H1 (cell line): ENCODE results near the gene PLS3. TPM values are rescaled to one million over a fixed set of nuclear protein-coding genes. Genes with fewer than 3 reads are reported as not detected.

ENCODE experiments used
- CTCF ChIA-PET: fragments of 300-600 bp; sonication (Branson Sonifier 250); formaldehyde crosslinking; loops from one replicate; lab custom pipeline; 2021; ENCODE audit not compliant: partially characterized antibody; lab: Charles Lee
- POLR2A ChIA-PET: fragments of 300-600 bp; sonication (Branson Sonifier 250); formaldehyde crosslinking; loops from one replicate; lab custom pipeline; 2021; ENCODE audit warnings: inconsistent platforms; ENCODE audit not compliant: partially characterized antibody; lab: Charles Lee
- DNase-seq, 2 experiments: peaks; one replicate each; pipeline versions ENCODE4 v3.0.0 to v3.0.0-alpha.2; 2010 to 2022; ENCODE audit warnings: low spot score in 2 of 2, low read depth in 1 of 2, mixed read lengths in 1 of 2
- FAIRE-seq: peaks from 2 replicates; lab custom pipeline; 2011; peaks lifted over from hg19 to GRCh38; lab: Jason Lieb, UNC
- H2AFZ ChIP-seq: 2 replicates; pipeline ENCODE4 v1.8.1; 2012; ENCODE audit warnings: low read length, inconsistent platforms
- H2AK5ac ChIP-seq: 2 replicates; pipeline ENCODE4 v1.6.1; 2013; ENCODE audit warnings: low read depth, low read length
- H2BK120ac ChIP-seq: replicated peaks from 2 replicates; pipeline ENCODE3; 2013; ENCODE audit warnings: low read depth, low read length, inconsistent platforms
- H2BK12ac ChIP-seq: 2 replicates; pipeline ENCODE4 v1.6.1; 2013; ENCODE audit warnings: low read depth, low read length
- H2BK15ac ChIP-seq: 2 replicates; pipeline ENCODE4 v1.6.1; 2013; ENCODE audit warnings: low read length
- H2BK20ac ChIP-seq: 2 replicates; pipeline ENCODE4 v1.6.1; 2013; ENCODE audit warnings: low read length
- H2BK5ac ChIP-seq: 2 replicates; pipeline ENCODE4 v1.6.1; 2013; ENCODE audit warnings: low read depth, low read length
- H3K14ac ChIP-seq: 2 replicates; pipeline ENCODE4 v1.6.1; 2013; ENCODE audit warnings: inconsistent platforms; ENCODE audit not compliant: insufficient read length
- H3K18ac ChIP-seq: 2 replicates; pipeline ENCODE4 v1.6.1; 2013; ENCODE audit warnings: low read length; ENCODE audit errors: extremely low read depth
- H3K23ac ChIP-seq: 2 replicates; pipeline ENCODE4 v1.6.1; 2013; ENCODE audit warnings: inconsistent platforms; ENCODE audit not compliant: insufficient read length
- H3K23me2 ChIP-seq: 2 replicates; pipeline ENCODE4 v1.6.1; 2013; ENCODE audit warnings: low read depth, low read length
- H3K27ac ChIP-seq: 2 replicates; pipeline ENCODE4 v1.6.1; 2011; ENCODE audit warnings: low read depth, low read length, inconsistent platforms
- H3K27me3 ChIP-seq, 4 experiments: replicated peaks in 1 of 4; 1 replicate in 1 of 4; 2 replicates in 3 of 4; pipeline versions ENCODE4 v1.6.1 to v1.8.1; 2011 to 2013; ENCODE audit warnings: low read length in 3 of 4, mild to moderate bottlenecking in 3 of 4, inconsistent platforms in 2 of 4, mixed read lengths in 2 of 4, moderate library complexity in 1 of 4; ENCODE audit not compliant: control insufficient read depth in 3 of 4, insufficient read depth in 3 of 4; ENCODE audit errors: extremely low read depth in 1 of 4
- H3K36me3 ChIP-seq, 4 experiments: 2 replicates each; pipeline versions ENCODE4 v1.6.1 to v1.8.1; 2011 to 2013; ENCODE audit warnings: mild to moderate bottlenecking in 4 of 4, low read length in 3 of 4, moderate library complexity in 2 of 4, control low read depth in 1 of 4, inconsistent platforms in 1 of 4; ENCODE audit not compliant: insufficient read depth in 4 of 4, control insufficient read depth in 2 of 4
- H3K4ac ChIP-seq: replicated peaks from 2 replicates; pipeline ENCODE3; 2013; ENCODE audit warnings: low read length, low read depth, mixed read lengths, inconsistent platforms; ENCODE audit not compliant: insufficient read length
- H3K4me1 ChIP-seq, 4 experiments: replicated peaks in 1 of 4; 1 replicate in 1 of 4; 2 replicates in 3 of 4; pipeline versions ENCODE4 v1.6.1 to v1.8.1; 2011 to 2013; ENCODE audit warnings: low read length in 3 of 4, inconsistent platforms in 2 of 4, mixed read lengths in 1 of 4; ENCODE audit not compliant: insufficient read depth in 4 of 4, control insufficient read depth in 3 of 4
- H3K4me2 ChIP-seq, 2 experiments: 2 replicates each; pipeline versions ENCODE4 v1.6.1 to v1.8.1; 2011 to 2013; ENCODE audit warnings: low read depth in 2 of 2, low read length in 2 of 2, control low read depth in 1 of 2, inconsistent platforms in 1 of 2, mild to moderate bottlenecking in 1 of 2; ENCODE audit not compliant: insufficient read depth in 1 of 2
- H3K4me3 ChIP-seq, 4 experiments: fragments of 200-600, 300-600 bp in 1 of 4; sonication (generic), shearing (Covaris generic), sonication (Bioruptor Twin) in 1 of 4; 2 replicates each; pipeline versions ENCODE4 v1.5.1 to v1.8.1; 2011 to 2016; ENCODE audit warnings: low read length in 4 of 4, low read depth in 3 of 4, control low read depth in 2 of 4, inconsistent platforms in 2 of 4, mild to moderate bottlenecking in 2 of 4, mixed read lengths in 1 of 4, moderate library complexity in 1 of 4; ENCODE audit not compliant: insufficient read depth in 2 of 4; ENCODE audit errors: extremely low read depth in 1 of 4
- H3K56ac ChIP-seq: replicated peaks from 2 replicates; pipeline ENCODE3; 2013; ENCODE audit warnings: low read depth, mild to moderate bottlenecking, mixed read lengths, low read length, inconsistent platforms; ENCODE audit not compliant: insufficient read length
- H3K79me1 ChIP-seq: 2 replicates; pipeline ENCODE4 v1.6.1; 2013; ENCODE audit warnings: low read depth, low read length, control low read depth
- H3K79me2 ChIP-seq, 2 experiments: 2 replicates each; pipeline versions ENCODE4 v1.6.1 to v1.8.1; 2012 to 2013; ENCODE audit warnings: low read length in 2 of 2, mild to moderate bottlenecking in 2 of 2, inconsistent platforms in 1 of 2; ENCODE audit not compliant: insufficient read depth in 2 of 2, control insufficient read depth in 1 of 2
- H3K9ac ChIP-seq, 4 experiments: replicated peaks in 1 of 4; 1 replicate in 1 of 4; 2 replicates in 3 of 4; pipeline versions ENCODE4 v1.6.1 to v1.8.1; 2011 to 2013; ENCODE audit warnings: low read depth in 3 of 4, low read length in 3 of 4, control low read depth in 2 of 4, mild to moderate bottlenecking in 2 of 4, moderate library complexity in 2 of 4, inconsistent platforms in 1 of 4; ENCODE audit errors: extremely low read depth in 1 of 4
- H3K9me3 ChIP-seq, 2 experiments: 2 replicates each; pipeline versions ENCODE4 v1.6.1 to v1.8.1; 2012 to 2013; ENCODE audit warnings: mild to moderate bottlenecking in 2 of 2, moderate library complexity in 2 of 2, control low read depth in 1 of 2, inconsistent platforms in 1 of 2, low read depth in 1 of 2, low read length in 1 of 2, mixed read lengths in 1 of 2; ENCODE audit not compliant: insufficient read depth in 2 of 2
- H4K20me1 ChIP-seq, 2 experiments: replicated peaks in 1 of 2; 2 replicates each; pipeline versions ENCODE3 to v1.8.1; 2011 to 2013; ENCODE audit warnings: inconsistent platforms in 2 of 2, low read length in 2 of 2, mild to moderate bottlenecking in 1 of 2; ENCODE audit not compliant: insufficient read depth in 2 of 2, control insufficient read depth in 1 of 2
- H4K5ac ChIP-seq: 2 replicates; pipeline ENCODE4 v1.6.1; 2013; ENCODE audit warnings: low read length, low read depth, mixed read lengths, inconsistent platforms; ENCODE audit not compliant: insufficient read length
- H4K8ac ChIP-seq: 2 replicates; pipeline ENCODE4 v1.8.0; 2013; ENCODE audit warnings: mild to moderate bottlenecking, moderate library complexity, low read length, inconsistent platforms; ENCODE audit not compliant: insufficient read depth; ENCODE audit errors: extremely low read depth
- H4K91ac ChIP-seq: replicated peaks from 2 replicates; pipeline ENCODE3; 2013; ENCODE audit warnings: low read length, mixed read lengths, inconsistent platforms; ENCODE audit not compliant: insufficient read length
- E2F6 ChIP-seq: IDR thresholded peaks from 2 replicates; pipeline ENCODE4 v1.6.1; 2012; ENCODE audit warnings: inconsistent platforms
- WGBS, 2 experiments: shearing (Covaris generic) in 1 of 2; methylation state at CpG; one replicate each; pipeline versions ENCODE4 v1.1.6 to v1.1.7; 2013 to 2015; ENCODE audit warnings: low lambda C conversion rate in 2 of 2, mixed read lengths in 2 of 2, inconsistent platforms in 1 of 2, low coverage in 1 of 2, missing lambda C conversion rate in 1 of 2; ENCODE audit not compliant: insufficient replicate concordance in 2 of 2, insufficient coverage in 1 of 2, insufficient read length in 1 of 2; ENCODE audit errors: extremely low coverage in 1 of 2, missing lambda C conversion rate in 1 of 2; 5-methylcytosine and 5-hydroxymethylcytosine counted together
- polyA plus RNA-seq, 7 experiments: library from polyadenylated mRNA; depleted of rRNA in 3 of 7; stranded (reverse) in 5 of 7; unstranded in 2 of 7; fragments of >200 nt in 5 of 7; fragments of 200-250 nt in 2 of 7; gene quantifications; 1 replicate in 5 of 7; 2 replicates in 1 of 7; 4 replicates in 1 of 7; pipeline versions ENCODE4 v1.2.1 to v1.2.3, GENCODE V29; 2011 to 2013; ENCODE audit warnings: missing spikeins in 2 of 7, mixed read lengths in 2 of 7
- total RNA-seq: library from RNA; stranded (reverse); fragmentation: NEBNext Ultra II Directional; extraction: Animal tissue kit (Norgen Biotek cat#: 25700); gene quantifications from 2 replicates; pipeline ENCODE4 v1.2.1, GENCODE V29; 2021

The PLS3 gene
- total and polyA plus RNA-seq, 2 of the 8 experiments (the other 6 are each of a cell fraction or from before 2014, with no cell fraction given): 107 to 185 TPM

GRCh38 chrX:115679460-115679859, 118.5 kb downstream of the PLS3 start:
- Histone ChIP-seq H3K4me2 (no peak overlapping the region), H4K5ac (no peak overlapping the region), H3K56ac (no peak overlapping the region), H4K20me1 (no peaks in the 10 kb centered on the region), H2BK15ac (no peak overlapping the region), H3K4me3 (no peak overlapping the region), H3K4me1 (no peaks in the 10 kb centered on the region; a peak in 1 of 7 replicates), H2BK20ac (no peak overlapping the region), H3K14ac (no peak overlapping the region), H4K8ac (no peak overlapping the region), H3K23me2 (no peaks in the 10 kb centered on the region), H3K79me2 (no peaks in the 10 kb centered on the region), H2AK5ac (no peak overlapping the region), H2BK5ac (no peak overlapping the region), H4K91ac (no peak overlapping the region), H3K18ac (no peak overlapping the region), H3K9me3 (no peaks in the 10 kb centered on the region), H3K23ac (no peak overlapping the region), H3K27ac (no peak overlapping the region), H3K27me3 (no peaks in the 10 kb centered on the region), H2AFZ (no peak overlapping the region), H2BK120ac (no peak overlapping the region), H2BK12ac (no peak overlapping the region), H3K4ac (no peak overlapping the region), H3K79me1 (no peaks in the 10 kb centered on the region), H3K36me3 (no peaks in the 10 kb centered on the region), H3K9ac (no peak overlapping the region)
- ChIA-PET CTCF (interaction anchor here (0.7 to 4.6 kb wide), 10 partner anchors 9 to 355 kb away, joined by 3 to 30 read pairs (median 6); no protein-coding TSS in a partner anchor), POLR2A (interaction anchor here (0.8 to 1.4 kb wide), 2 partner anchors 17 to 27 kb away, joined by 3 to 4 read pairs; no protein-coding TSS in a partner anchor)
- 28% methylated on average over 7 of the region's 7 CpGs; no CpG with 5 or more reads in 1 of the 2 experiments for WGBS, 2 experiments
- peak; percentile 52 for FAIRE-seq
- no peak for DNase-seq
- TF ChIP-seq E2F6: no peak
